Effector memory CD4-positive, alpha-beta T cell (primary cell): Measurements from ENCODE around the gene BAG2.

Source experiments
- DNase-seq, 3 donors: peaks; one replicate each; pipeline ENCODE4 v3.0.0-alpha.2; 2020
- H3K27ac ChIP-seq: 2 replicates; pipeline ENCODE4 v1.7.0; 2013; ENCODE audit warnings: mild to moderate bottlenecking, low read length, moderate library complexity; ENCODE audit not compliant: insufficient read depth, poor library complexity, severe bottlenecking
- H3K27me3 ChIP-seq: replicated peaks from 2 replicates; pipeline ENCODE4 v1.7.0; 2013; ENCODE audit warnings: mild to moderate bottlenecking, low read length; ENCODE audit not compliant: insufficient read depth, control insufficient read depth, poor library complexity, severe bottlenecking
- H3K36me3 ChIP-seq: 2 replicates; pipeline ENCODE4 v1.7.0; 2013; ENCODE audit warnings: mild to moderate bottlenecking, low read length, moderate library complexity; ENCODE audit not compliant: control insufficient read depth, insufficient read depth
- H3K4me1 ChIP-seq: 2 replicates; pipeline ENCODE4 v1.7.0; 2013; ENCODE audit warnings: low read length, mild to moderate bottlenecking; ENCODE audit not compliant: control insufficient read depth, insufficient read depth, poor library complexity, severe bottlenecking
- H3K4me3 ChIP-seq: 2 replicates; pipeline ENCODE4 v1.7.0; 2013; ENCODE audit warnings: low read length, low read depth, mild to moderate bottlenecking; ENCODE audit not compliant: insufficient read depth, poor library complexity, severe bottlenecking
- H3K9me3 ChIP-seq: 2 replicates; pipeline ENCODE4 v1.7.0; 2013; ENCODE audit warnings: mild to moderate bottlenecking, low read length, moderate library complexity; ENCODE audit not compliant: control insufficient read depth

The BAG2 gene

DNA sequence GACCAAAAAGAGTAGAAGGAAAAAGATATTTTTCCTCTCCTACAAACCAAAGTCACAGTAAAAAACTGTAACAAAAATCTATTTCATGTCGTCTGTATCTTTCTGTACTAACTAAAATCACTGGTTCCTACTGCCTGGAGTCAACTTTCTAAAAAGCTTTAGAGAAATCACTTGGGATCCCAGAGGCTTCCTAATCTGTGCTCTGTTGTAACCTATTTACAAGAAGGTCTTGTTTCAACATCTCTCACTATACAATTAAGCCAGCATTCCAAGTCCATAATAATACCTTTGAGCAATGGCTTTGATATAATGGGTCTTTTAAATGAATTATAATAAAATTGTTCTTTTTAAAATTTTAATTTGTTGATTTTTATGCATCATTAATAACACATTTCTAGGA lies 29.6 kb downstream of the BAG2 start:
- Histone ChIP-seq H3K9me3 (no peaks in the 10 kb centered on the region), H3K4me3 (no peak overlapping the region), H3K27me3 (no peaks in the 10 kb centered on the region), H3K27ac (no peak overlapping the region), H3K4me1 (no peaks in the 10 kb centered on the region), H3K36me3 (no peaks in the 10 kb centered on the region)
- no peak for DNase-seq

GRCh38 chr6:57205550-57206328 lies 33.6 kb downstream of the BAG2 start:
- Histone ChIP-seq H3K4me3 (no peak overlapping the region), H3K36me3 (no peaks in the 10 kb centered on the region), H3K27me3 (no peaks in the 10 kb centered on the region), H3K27ac (no peak overlapping the region), H3K9me3 (no peaks in the 10 kb centered on the region), H3K4me1 (no peaks in the 10 kb centered on the region)
- no peak for DNase-seq

DNA sequence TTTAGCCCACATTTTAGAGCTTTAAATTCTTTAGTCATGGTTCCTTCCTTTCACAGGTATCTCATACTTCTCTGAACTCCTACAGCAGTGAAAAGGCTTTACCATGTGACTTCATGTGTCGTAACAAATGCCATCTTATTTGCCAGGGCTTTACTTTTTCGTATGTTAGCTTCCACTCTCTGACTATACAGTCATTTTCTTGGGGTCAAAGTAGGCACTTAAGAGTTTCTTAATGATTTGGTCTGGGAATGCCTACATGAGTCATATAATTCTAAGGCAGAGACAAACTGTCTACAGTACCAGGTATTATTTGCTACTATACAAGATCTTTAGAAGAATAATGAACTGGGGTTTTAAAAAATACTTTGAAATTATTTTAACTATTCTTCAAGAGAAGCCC lies 35.0 kb downstream of the BAG2 start:
- no peaks in the 10 kb centered on the region for H3K9me3 ChIP-seq
- H3K36me3 ChIP-seq: no peaks in the 10 kb centered on the region
- no peaks in the 10 kb centered on the region for H3K4me1 ChIP-seq
- H3K4me3 ChIP-seq: no peak overlapping the region
- H3K27me3 ChIP-seq: no peaks in the 10 kb centered on the region
- no peak overlapping the region for H3K27ac ChIP-seq
- no peak for DNase-seq

DNA sequence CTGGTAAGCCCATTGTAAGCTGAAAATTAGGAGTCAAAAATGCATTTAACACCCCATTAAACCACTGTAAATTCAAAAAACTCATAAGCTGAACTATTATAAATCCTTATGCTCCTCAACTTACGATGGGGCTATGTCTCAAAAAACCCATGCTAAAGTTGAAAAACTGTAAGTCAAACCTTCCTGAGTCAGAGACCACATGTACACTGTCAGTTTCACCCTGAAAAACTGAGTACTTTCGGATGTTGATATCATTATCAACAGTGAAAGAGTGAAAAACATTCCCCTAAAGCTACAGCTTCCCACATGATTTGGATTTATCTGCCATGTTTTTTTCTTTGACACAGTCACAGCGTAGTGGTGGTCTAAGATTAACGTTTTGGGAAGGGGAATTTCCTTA lies 35.7 kb downstream of the BAG2 start:
- Histone ChIP-seq H3K27me3 (no peaks in the 10 kb centered on the region), H3K9me3 (no peaks in the 10 kb centered on the region), H3K27ac (no peak overlapping the region), H3K4me3 (no peak overlapping the region), H3K36me3 (no peaks in the 10 kb centered on the region), H3K4me1 (no peaks in the 10 kb centered on the region)
- DNase-seq: no peak

DNA sequence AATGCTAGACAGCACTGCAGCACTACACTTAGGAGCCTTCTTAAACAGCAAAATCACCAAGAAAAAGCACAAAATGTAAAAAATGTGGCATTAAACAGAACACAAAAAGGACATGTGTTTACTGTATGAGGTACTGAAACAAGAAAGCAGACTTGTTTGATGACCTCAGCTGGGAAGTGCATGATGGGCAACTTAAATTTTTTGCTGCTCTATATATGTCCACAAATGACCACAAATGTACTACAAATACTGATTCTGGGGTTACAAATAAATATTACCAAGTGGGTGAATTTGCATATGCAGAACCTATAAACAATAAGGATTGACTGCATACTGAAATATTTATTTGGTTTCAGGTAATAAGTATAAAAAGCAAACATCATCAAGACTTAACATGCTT lies 36.9 kb downstream of the BAG2 start:
- Histone ChIP-seq H3K4me3 (no peak overlapping the region), H3K27ac (no peak overlapping the region), H3K27me3 (no peaks in the 10 kb centered on the region), H3K9me3 (no peaks in the 10 kb centered on the region), H3K4me1 (no peaks in the 10 kb centered on the region), H3K36me3 (no peaks in the 10 kb centered on the region)
- DNase-seq: no peak

DNA sequence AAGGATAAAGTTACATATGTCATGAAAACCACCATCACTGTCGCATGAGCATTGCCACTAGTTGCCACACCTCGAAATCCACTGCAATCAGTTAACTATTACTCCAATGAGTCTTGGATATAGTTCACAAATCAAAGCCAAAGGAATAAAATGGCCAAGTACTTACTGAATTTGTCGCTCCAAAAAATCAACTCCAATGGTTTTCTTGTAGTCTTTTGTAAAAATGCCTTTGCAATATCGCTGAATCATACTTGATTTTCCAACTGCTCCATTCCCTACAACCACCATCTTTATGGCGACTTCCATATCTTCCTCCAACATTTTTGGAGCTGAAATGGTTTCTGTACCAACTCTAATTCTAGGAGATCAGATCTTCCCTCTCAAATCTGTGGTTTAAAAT lies 37.9 kb downstream of the BAG2 start:
- H3K27ac ChIP-seq: no peak overlapping the region
- H3K9me3 ChIP-seq: no peaks in the 10 kb centered on the region
- no peaks in the 10 kb centered on the region for H3K27me3 ChIP-seq
- no peak for DNase-seq
- H3K4me1 ChIP-seq: no peaks in the 10 kb centered on the region
- no peaks in the 10 kb centered on the region for H3K36me3 ChIP-seq
- no peak overlapping the region for H3K4me3 ChIP-seq

DNA sequence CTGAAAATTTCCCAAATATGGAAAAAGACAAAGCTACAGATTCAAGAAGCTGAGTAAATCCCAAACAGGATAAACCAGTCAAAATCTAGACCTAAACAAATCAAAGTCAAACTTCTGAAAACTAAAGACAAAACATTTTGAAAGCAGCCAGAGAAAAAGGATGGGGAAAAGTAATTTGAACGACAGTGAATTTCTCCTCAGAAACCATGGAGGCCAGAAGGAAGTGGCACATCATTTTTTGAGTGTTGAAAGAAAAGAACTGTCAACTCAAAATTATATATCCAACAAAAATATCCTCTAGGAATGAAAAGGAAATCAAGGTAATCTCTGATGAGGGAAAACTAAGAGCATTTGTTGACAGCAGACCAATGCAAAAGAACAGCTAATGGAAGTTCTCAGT lies 43.1 kb downstream of the BAG2 start:
- H3K36me3 ChIP-seq: no peaks in the 10 kb centered on the region
- no peaks in the 10 kb centered on the region for H3K9me3 ChIP-seq
- no peak overlapping the region for H3K4me3 ChIP-seq
- H3K27ac ChIP-seq: no peak overlapping the region
- DNase-seq: no peak
- H3K27me3 ChIP-seq: no peaks in the 10 kb centered on the region
- no peaks in the 10 kb centered on the region for H3K4me1 ChIP-seq

DNA sequence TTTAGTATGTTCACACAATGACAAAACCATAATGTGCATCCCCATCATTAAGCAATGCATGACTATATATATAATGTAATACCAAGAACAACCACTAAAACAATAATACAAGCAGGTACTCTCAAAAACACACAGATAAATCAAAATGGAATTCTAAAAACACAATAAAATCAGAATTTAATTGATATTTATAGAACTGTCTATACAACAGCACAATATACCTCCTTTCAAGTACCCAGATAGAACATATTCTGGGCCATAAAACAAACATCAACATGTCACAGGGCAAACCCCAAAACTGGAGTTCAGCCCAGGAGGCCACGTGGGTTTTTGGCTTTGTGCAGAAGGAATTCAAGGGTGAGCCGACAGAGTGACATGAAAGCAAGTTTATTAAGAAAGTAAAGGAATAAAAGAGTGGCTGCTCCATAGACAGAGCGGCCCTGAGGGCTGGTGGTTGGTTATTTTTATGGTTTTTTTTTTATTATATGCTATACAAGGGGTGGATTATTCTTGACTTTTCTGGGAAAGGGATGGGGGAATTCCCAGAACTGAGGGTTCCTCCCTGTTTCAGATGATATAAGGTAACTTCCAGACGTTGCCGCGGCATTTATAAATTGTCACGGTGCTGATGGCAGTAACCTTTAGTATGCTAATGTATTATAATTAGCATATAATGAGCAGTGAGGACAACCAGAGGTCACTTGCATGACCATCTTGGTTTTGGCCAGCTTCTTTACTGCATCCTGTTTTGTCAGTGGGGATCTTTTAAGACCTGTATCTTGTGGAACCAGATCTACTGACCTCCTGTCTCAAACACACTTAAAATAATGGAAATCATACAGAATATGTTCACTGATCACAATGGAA lies 44.3 kb downstream of the BAG2 start:
- no peaks in the 10 kb centered on the region for H3K4me1 ChIP-seq
- no peak overlapping the region for H3K27ac ChIP-seq
- H3K27me3 ChIP-seq: no peaks in the 10 kb centered on the region
- no peaks in the 10 kb centered on the region for H3K36me3 ChIP-seq
- H3K9me3 ChIP-seq: no peaks in the 10 kb centered on the region
- no peak overlapping the region for H3K4me3 ChIP-seq
- no peak for DNase-seq

DNA sequence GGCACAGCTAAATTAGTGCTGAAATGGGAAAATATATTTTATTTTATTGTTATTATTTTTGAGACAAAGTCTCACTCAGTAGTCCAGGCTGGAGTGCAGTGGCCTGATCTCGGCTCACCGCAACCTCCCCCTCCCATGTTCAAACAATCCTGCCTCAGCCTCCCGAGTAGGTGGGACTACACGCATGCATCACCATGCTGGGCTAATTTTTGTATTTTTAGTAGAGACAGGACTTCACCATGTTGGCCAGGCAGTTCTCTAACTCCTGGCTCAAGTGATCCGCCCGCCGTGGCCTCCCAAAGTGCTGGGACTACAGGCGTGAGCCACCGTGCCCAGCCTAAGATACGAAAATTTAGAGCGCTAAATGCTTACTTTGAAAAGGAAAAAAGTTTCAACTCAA lies 45.1 kb downstream of the BAG2 start:
- no peak overlapping the region for H3K27ac ChIP-seq

DNA sequence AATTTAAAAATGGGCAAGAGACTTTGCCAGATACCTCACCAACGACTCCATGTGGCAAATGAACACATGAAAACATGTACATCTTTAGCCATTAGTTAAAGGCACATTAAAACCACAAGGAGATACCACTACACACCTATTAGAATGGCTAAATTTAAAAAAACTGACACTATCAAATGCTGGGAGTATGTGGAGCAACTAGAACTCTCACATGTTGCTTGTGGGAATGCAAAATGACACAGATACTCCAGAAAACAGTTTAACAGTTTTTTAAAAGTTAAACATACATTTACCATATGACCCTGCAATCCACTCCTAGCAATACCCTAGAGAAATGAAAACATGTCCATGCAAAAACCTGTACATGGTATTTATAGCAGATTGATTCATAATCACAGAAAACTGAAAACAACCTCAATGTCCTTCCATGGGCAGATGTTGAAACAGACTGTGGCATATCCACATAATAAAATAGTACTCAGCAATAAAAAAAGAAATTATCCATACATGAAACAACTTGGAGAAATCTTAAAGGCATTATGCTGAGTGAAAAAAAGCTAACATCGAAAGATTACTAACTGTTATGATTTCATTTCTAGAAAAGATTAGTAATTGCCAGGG lies 48.1 kb downstream of the BAG2 start:
- Histone ChIP-seq H3K27me3 (peaks cover 10% of the 10 kb centered on the region), H3K4me1 (no peaks in the 10 kb centered on the region), H3K36me3 (no peaks in the 10 kb centered on the region), H3K9me3 (no peaks in the 10 kb centered on the region), H3K27ac (no peak overlapping the region), H3K4me3 (no peak overlapping the region)
- no peak for DNase-seq

More for the DNA sequence above, 45.1 kb downstream of the BAG2 start:
- H3K9me3 ChIP-seq: no peaks in the 10 kb centered on the region
- DNase-seq: no peak
- H3K4me1 ChIP-seq: no peaks in the 10 kb centered on the region
- H3K27me3 ChIP-seq: no peaks in the 10 kb centered on the region
- no peak overlapping the region for H3K4me3 ChIP-seq
- H3K36me3 ChIP-seq: no peaks in the 10 kb centered on the region
